IMR-90 (cell line): ENCODE results near the gene C1R. TPM values are rescaled to one million over a fixed set of nuclear protein-coding genes. Genes with fewer than 3 reads are reported as not detected.

ENCODE experiments used
- ATAC-seq: fragments of 200-7000 bp; cut with Tn5 transposase; 2 replicates; pipeline ENCODE4 v1.9.1; 2020; ENCODE audit warnings: low read depth, mild to moderate bottlenecking, moderate library complexity
- BruUV-seq: library from RNA; stranded (reverse); fragments of 400-500 nt; replicated peaks from 2 replicates; lab custom pipeline; 2021; lab: Mats Ljungman, UMichigan
- CTCF ChIA-PET: fragments of 300-600 bp; formaldehyde crosslinking; extraction: SDS; loops from one replicate; lab custom pipeline; 2021; ENCODE audit warnings: antibody characterized with exemption; lab: Yijun Ruan, JAX
- POLR2A ChIA-PET: fragments of 300-600 bp; sonication (Branson Sonifier 250); formaldehyde crosslinking; loops from one replicate; lab custom pipeline; 2022; ENCODE audit warnings: antibody characterized with exemption; ENCODE audit not compliant: unreplicated experiment; lab: Charles Lee
- DNase-seq: peaks from one replicate; pipeline ENCODE4 v3.0.0; 2013
- H2AFZ ChIP-seq: replicated peaks from 2 replicates; pipeline ENCODE3; 2013; ENCODE audit warnings: low read length, mild to moderate bottlenecking; ENCODE audit not compliant: poor library complexity
- H2AK5ac ChIP-seq: 2 replicates; pipeline ENCODE4 v1.6.1; 2013; ENCODE audit warnings: low read depth, low read length, inconsistent platforms
- H2AK9ac ChIP-seq: replicated peaks from 2 replicates; pipeline ENCODE3; 2013; ENCODE audit warnings: mild to moderate bottlenecking, low read depth, low read length, moderate library complexity; ENCODE audit not compliant: poor library complexity
- H2BK120ac ChIP-seq: 2 replicates; pipeline ENCODE4 v1.6.1; 2013; ENCODE audit warnings: low read depth, low read length, inconsistent platforms
- H2BK15ac ChIP-seq: 3 replicates; pipeline ENCODE4 v1.6.1; 2013; ENCODE audit warnings: low read depth, low read length, inconsistent platforms
- H2BK20ac ChIP-seq: 2 replicates; pipeline ENCODE4 v1.6.1; 2013; ENCODE audit warnings: low read depth, mild to moderate bottlenecking, inconsistent platforms, low read length, moderate library complexity
- H2BK5ac ChIP-seq: 2 replicates; pipeline ENCODE4 v1.6.1; 2013; ENCODE audit warnings: mild to moderate bottlenecking, low read depth, low read length, inconsistent platforms; ENCODE audit not compliant: poor library complexity, severe bottlenecking
- H3K14ac ChIP-seq: replicated peaks from 2 replicates; pipeline ENCODE4 v1.6.1; 2013; ENCODE audit warnings: low read depth, low read length, inconsistent platforms
- H3K18ac ChIP-seq: 2 replicates; pipeline ENCODE4 v1.6.1; 2013; ENCODE audit warnings: low read depth, low read length, control low read depth
- H3K23ac ChIP-seq: 2 replicates; pipeline ENCODE4 v1.6.1; 2013; ENCODE audit warnings: low read depth, low read length, inconsistent platforms
- H3K27ac ChIP-seq: 2 replicates; pipeline ENCODE4 v1.5.1; 2013; ENCODE audit warnings: mild to moderate bottlenecking, control low read depth, low read length; ENCODE audit not compliant: insufficient read depth
- H3K27me3 ChIP-seq: 2 replicates; pipeline ENCODE4 v1.6.1; 2013; ENCODE audit warnings: low read length; ENCODE audit not compliant: control insufficient read depth, insufficient read depth
- H3K36me3 ChIP-seq: 2 replicates; pipeline ENCODE4 v1.6.1; 2013; ENCODE audit warnings: low read length, mixed read lengths; ENCODE audit not compliant: control insufficient read depth, insufficient read depth
- H3K4ac ChIP-seq: 2 replicates; pipeline ENCODE4 v1.6.1; 2013; ENCODE audit warnings: low read depth, low read length, inconsistent platforms
- H3K4me1 ChIP-seq: 2 replicates; pipeline ENCODE4 v1.6.1; 2013; ENCODE audit warnings: low read length, mixed read lengths; ENCODE audit not compliant: control insufficient read depth, insufficient read depth
- H3K4me2 ChIP-seq: 2 replicates; pipeline ENCODE4 v1.6.1; 2013; ENCODE audit warnings: low read depth, mild to moderate bottlenecking, control low read depth, low read length, moderate library complexity
- H3K4me3 ChIP-seq: 2 replicates; pipeline ENCODE4 v1.5.1; 2013; ENCODE audit warnings: low read depth, mild to moderate bottlenecking, control low read depth, low read length, moderate library complexity; ENCODE audit not compliant: insufficient read depth
- H3K56ac ChIP-seq: 2 replicates; pipeline ENCODE4 v1.6.1; 2013; ENCODE audit warnings: low read length, inconsistent platforms; ENCODE audit not compliant: insufficient read depth; ENCODE audit errors: extremely low read depth
- H3K79me1 ChIP-seq, 2 experiments: 2 replicates each; pipeline ENCODE4 v1.6.1; 2013; ENCODE audit warnings: low read length in 2 of 2, inconsistent platforms in 1 of 2, low read depth in 1 of 2
- H3K9ac ChIP-seq: 2 replicates; pipeline ENCODE4 v1.6.1; 2013; ENCODE audit warnings: low read depth, low read length, control low read depth
- H3K9me1 ChIP-seq: 2 replicates; pipeline ENCODE4 v1.6.1; 2013; ENCODE audit warnings: low read length, inconsistent platforms; ENCODE audit not compliant: insufficient read depth
- H3K9me3 ChIP-seq: 2 replicates; pipeline ENCODE4 v1.6.1; 2013; ENCODE audit warnings: low read length; ENCODE audit not compliant: control insufficient read depth, insufficient read depth
- H4K20me1 ChIP-seq: 2 replicates; pipeline ENCODE4 v1.6.1; 2013; ENCODE audit warnings: low read length, inconsistent platforms; ENCODE audit not compliant: insufficient read depth
- H4K5ac ChIP-seq: 2 replicates; pipeline ENCODE4 v1.6.1; 2013; ENCODE audit warnings: mild to moderate bottlenecking, low read depth, low read length, control low read depth
- H4K8ac ChIP-seq, 2 experiments: 2 replicates each; pipeline ENCODE4 v1.6.1; 2013; ENCODE audit warnings: low read depth in 2 of 2, low read length in 2 of 2, control low read depth in 1 of 2, inconsistent platforms in 1 of 2
- H4K91ac ChIP-seq: 2 replicates; pipeline ENCODE4 v1.6.1; 2013; ENCODE audit warnings: low read depth, low read length, inconsistent platforms; ENCODE audit not compliant: insufficient read depth
- BHLHE40 ChIP-seq: fragments of 150-350 bp; IDR thresholded peaks from 2 replicates; pipeline ENCODE4 v1.6.1; 2016; ENCODE audit warnings: mild to moderate bottlenecking, low read depth, low read length
- CEBPB ChIP-seq: IDR thresholded peaks from 2 replicates; pipeline ENCODE4 v1.6.1; 2012; ENCODE audit warnings: low read depth, low read length, improper control_type of control experiment
- FOS ChIP-seq: fragments of 150-350 bp; IDR thresholded peaks from 2 replicates; pipeline ENCODE4 v1.6.1; 2016; ENCODE audit warnings: low read depth, low read length
- MAZ ChIP-seq: IDR thresholded peaks from 2 replicates; pipeline ENCODE4 v1.6.1; 2012; ENCODE audit warnings: low read depth, mild to moderate bottlenecking, low read length, improper control_type of control experiment, moderate library complexity, borderline replicate concordance
- MXI1 ChIP-seq: IDR thresholded peaks from 2 replicates; pipeline ENCODE4 v1.6.1; 2012; ENCODE audit warnings: low read depth, mild to moderate bottlenecking, low read length, moderate library complexity, borderline replicate concordance
- NFE2L2 ChIP-seq: fragments of 150-350 bp; IDR thresholded peaks from 2 replicates; pipeline ENCODE4 v1.6.1; 2016; ENCODE audit warnings: low read depth, mild to moderate bottlenecking, low read length
- POLR2A ChIP-seq: IDR thresholded peaks from 2 replicates; pipeline ENCODE4 v1.6.1; 2012; ENCODE audit warnings: mild to moderate bottlenecking, low read depth, low read length
- RCOR1 ChIP-seq: IDR thresholded peaks from 2 replicates; pipeline ENCODE4 v1.6.1; 2012; ENCODE audit warnings: mild to moderate bottlenecking, low read length, improper control_type of control experiment; ENCODE audit not compliant: insufficient replicate concordance
- RFX5 ChIP-seq: IDR thresholded peaks from 2 replicates; pipeline ENCODE4 v1.8.0; 2012; ENCODE audit warnings: low read depth, mild to moderate bottlenecking, low read length, moderate library complexity
- SMC3 ChIP-seq: fragments of 150-350 bp; IDR thresholded peaks from 2 replicates; pipeline ENCODE4 v1.6.1; 2016; ENCODE audit warnings: low read depth, mild to moderate bottlenecking, antibody characterized with exemption, low read length, moderate library complexity
- USF2 ChIP-seq: fragments of 150-350 bp; IDR thresholded peaks from 2 replicates; pipeline ENCODE4 v1.6.1; 2017; ENCODE audit warnings: mild to moderate bottlenecking, antibody characterized with exemption, low read length, low read depth
- WGBS, 2 experiments: methylation state at CpG; one replicate each; pipeline versions ENCODE4 v1.1.5 to v1.1.7; 2013; ENCODE audit warnings: missing lambda C conversion rate in 2 of 2; ENCODE audit not compliant: insufficient read length in 1 of 2; ENCODE audit errors: extremely low coverage in 2 of 2; 5-methylcytosine and 5-hydroxymethylcytosine counted together
- dilution Hi-C: fragments of 300-500 bp; cut with HindIII; formaldehyde crosslinking; loops from one replicate; pipeline ENCODE4 v1.14.3; 2018; ENCODE audit warnings: low sequenced_read_pairs; ENCODE audit not compliant: unreplicated experiment
- in situ Hi-C: fragments of 300-500 bp; cut with MboI; formaldehyde crosslinking; loops from 3 replicates; pipeline ENCODE4 v1.14.3; 2019; ENCODE audit warnings: low sequenced_read_pairs, inconsistent platforms, mixed read lengths
- intact Hi-C: fragments of 100-400 bp; cut with micrococcal nuclease; formaldehyde crosslinking; loops from 2 replicates; pipeline ENCODE4 v1.10.0; 2022
- polyA plus RNA-seq, 3 experiments: library from polyadenylated mRNA; depleted of rRNA; stranded (reverse); fragments of >200 nt; gene quantifications; 2 replicates each; pipeline ENCODE4 v1.2.3, GENCODE V29; 2012; ENCODE audit warnings: low replicate concordance in 1 of 3
- total RNA-seq: library from RNA; depleted of rRNA; stranded (reverse); fragments of >200 nt; gene quantifications from 2 replicates; pipeline ENCODE4 v1.2.3, GENCODE V29; 2012

The C1R gene
- total and polyA plus RNA-seq, 2 of the 4 experiments (the other 2 are of a cell fraction): 38.4 to 165 TPM

GRCh38 chr12:7108796-7109571, 16.7 kb upstream of the C1R start, which contains the start of gene C1RL (continued):
- TF ChIP-seq RCOR1 (no peak), MXI1 (no peak)

- ChIA-PET POLR2A (no interaction called here), CTCF (interaction anchor here (1.0 to 2.1 kb wide), 5 partner anchors 9 to 184 kb away, joined by 3 to 9 read pairs (median 4); partner anchors contain the start of gene C1S)
- H3K79me1 ChIP-seq: peaks cover 27 to 50% of the 10 kb centered on the region in 2 experiments
- peak overlapping the region; percentile 100 for H4K91ac ChIP-seq
- DNase-seq (peak; percentile 70), ATAC-seq (peak; percentile 87)
- peak overlapping the region; percentile 97 for H4K5ac ChIP-seq
- in situ Hi-C loops (no loop called here), intact Hi-C loops (no loop called here), dilution Hi-C loops (no loop called here)
- 0 out of 2 replicates have a peak, but pooled peaks cover 2% of the 10 kb centered on the region for H3K9me1 ChIP-seq
- peak overlapping the region; percentile 66 for H3K4me3 ChIP-seq
- 4% methylated on average over 6 of the region's 30 CpGs; no CpG with 5 or more reads in 1 of the 2 experiments for WGBS, 2 experiments
- peak overlapping the region; percentile 100 for H2AK9ac ChIP-seq
- H3K18ac ChIP-seq: peak overlapping the region; percentile 99
- H3K23ac ChIP-seq: peak overlapping the region; percentile 99
- peaks cover 5% of the 10 kb centered on the region; the same call in 1 of the 2 replicates for H3K4me1 ChIP-seq
- H4K8ac ChIP-seq: peak overlapping the region; percentile 97 to 100
- H2BK20ac ChIP-seq: peak overlapping the region; percentile 72
- H3K56ac ChIP-seq: peak overlapping the region; percentile 94
- peak overlapping the region; percentile 90 for H2AK5ac ChIP-seq
- no peak for TF ChIP-seq NFE2L2
- no peak for TF ChIP-seq USF2
- TF ChIP-seq CEBPB: no peak
- no peak for TF ChIP-seq RFX5
- no peak for TF ChIP-seq SMC3
- no peak for TF ChIP-seq RCOR1
- peak; percentile 60; the same call in 1 of the 2 replicates for TF ChIP-seq POLR2A
- no peak for TF ChIP-seq FOS
- 0 out of 2 replicates have a peak, but pooled peaks have one; percentile 16 for TF ChIP-seq MAZ
- no peak for TF ChIP-seq BHLHE40
- H3K36me3 ChIP-seq: peaks cover 9% of the 10 kb centered on the region
- H2BK5ac ChIP-seq: peak overlapping the region; percentile 97
- H3K14ac ChIP-seq: peak overlapping the region; percentile 100
- no TSS peak for BruUV-seq
- peak overlapping the region; percentile 59; the same call in 1 of the 3 replicates for H2BK15ac ChIP-seq
- peak overlapping the region; percentile 94 for H2BK120ac ChIP-seq
- H3K4me2 ChIP-seq: peak overlapping the region; percentile 96
- peak overlapping the region; percentile 100 for H3K4ac ChIP-seq
- H3K9ac ChIP-seq: peak overlapping the region; percentile 96
- H3K9me3 ChIP-seq: no peaks in the 10 kb centered on the region
- peak overlapping the region; percentile 98 for H2AFZ ChIP-seq
- H4K20me1 ChIP-seq: no peaks in the 10 kb centered on the region; the same call in 1 of the 2 replicates
- peak overlapping the region; percentile 97 for H3K27ac ChIP-seq
- no peaks in the 10 kb centered on the region for H3K27me3 ChIP-seq
These were observed 16.0 kb upstream of the C1R start for GRCh38 chr12:7108003-7108795.
